HG03139 (cell line): ENCODE measurements around the gene CAPN8.

Experiments used
- ATAC-seq: cut with Tn5 transposase; IDR thresholded peaks from one replicate; pipeline ENCODE4 v1.9.1; 2021; ENCODE audit not compliant: unreplicated experiment

CAPN8 gene

GRCh38 chr1:223657978-223658377, 7.5 kb downstream of the CAPN8 start:
- no peak for ATAC-seq

- no peak for ATAC-seq
Measured at GRCh38 chr1:223654083-223654482, 11.4 kb downstream of the CAPN8 start.

- no peak for ATAC-seq
Measured at GRCh38 chr1:223653431-223653830, 12.1 kb downstream of the CAPN8 start.

GRCh38 chr1:223653015-223653414, 12.5 kb downstream of the CAPN8 start:
- ATAC-seq: no peak

GRCh38 chr1:223652436-223652941, 13.0 kb downstream of the CAPN8 start:
- no peak for ATAC-seq

GRCh38 chr1:223651291-223651991, 14.1 kb downstream of the CAPN8 start:
- ATAC-seq: no peak

GRCh38 chr1:223650465-223650864, 15.0 kb downstream of the CAPN8 start:
- ATAC-seq: no peak

GRCh38 chr1:223649222-223649621, 16.3 kb downstream of the CAPN8 start:
- no peak for ATAC-seq

GRCh38 chr1:223647249-223647648, 18.3 kb downstream of the CAPN8 start:
- no peak for ATAC-seq

- ATAC-seq: no peak
Measured at GRCh38 chr1:223645903-223646302, 19.6 kb downstream of the CAPN8 start.

- ATAC-seq: no peak
Measured at GRCh38 chr1:223642237-223642636, 23.3 kb downstream of the CAPN8 start.

GRCh38 chr1:223641523-223642039, 23.9 kb downstream of the CAPN8 start:
- ATAC-seq: no peak

- ATAC-seq: no peak
Measured at GRCh38 chr1:223639331-223639749, 26.2 kb downstream of the CAPN8 start.

GRCh38 chr1:223635236-223635635, 30.3 kb downstream of the CAPN8 start:
- ATAC-seq: no peak

- no peak for ATAC-seq
Measured at GRCh38 chr1:223634423-223634822, 31.1 kb downstream of the CAPN8 start.

- no peak for ATAC-seq
Measured at GRCh38 chr1:223631956-223632355, 33.5 kb downstream of the CAPN8 start.

GRCh38 chr1:223631473-223631872, 34.0 kb downstream of the CAPN8 start:
- no peak for ATAC-seq

- no peak for ATAC-seq
Measured at GRCh38 chr1:223629126-223629457, 36.4 kb downstream of the CAPN8 start.

GRCh38 chr1:223628233-223629125, 37.0 kb downstream of the CAPN8 start:
- no peak for ATAC-seq

- ATAC-seq: no peak
Measured at GRCh38 chr1:223622132-223622842, 43.2 kb downstream of the CAPN8 start.

GRCh38 chr1:223621312-223621734, 44.2 kb downstream of the CAPN8 start:
- ATAC-seq: peak; percentile 85
